T47D (cell line): ENCODE data around the gene WDR45B.

Source experiments
- DNase-seq, 2 experiments: peaks; one replicate each; pipeline versions ENCODE4 v3.0.0 to v3.0.0-alpha.2; 2011 to 2012; ENCODE audit warnings: low read depth in 1 of 2, low spot score in 1 of 2
- JUND ChIP-seq: IDR thresholded peaks from 2 replicates; pipeline ENCODE4 v1.6.1; 2012; ENCODE audit warnings: low read depth
- in situ Hi-C: cut with HindIII; loops from 2 replicates; pipeline ENCODE4 v1.10.0; 2016; ENCODE audit warnings: low sequenced_read_pairs, low pct_unique_long_range_greater_than_20kb

WDR45B gene

GRCh38 chr17:82670661-82671450 lies 22.6 kb upstream of the WDR45B start:
- in situ Hi-C loops, result no loop called here
- DNase-seq, result no peak
- no peak for TF ChIP-seq JUND

DNA sequence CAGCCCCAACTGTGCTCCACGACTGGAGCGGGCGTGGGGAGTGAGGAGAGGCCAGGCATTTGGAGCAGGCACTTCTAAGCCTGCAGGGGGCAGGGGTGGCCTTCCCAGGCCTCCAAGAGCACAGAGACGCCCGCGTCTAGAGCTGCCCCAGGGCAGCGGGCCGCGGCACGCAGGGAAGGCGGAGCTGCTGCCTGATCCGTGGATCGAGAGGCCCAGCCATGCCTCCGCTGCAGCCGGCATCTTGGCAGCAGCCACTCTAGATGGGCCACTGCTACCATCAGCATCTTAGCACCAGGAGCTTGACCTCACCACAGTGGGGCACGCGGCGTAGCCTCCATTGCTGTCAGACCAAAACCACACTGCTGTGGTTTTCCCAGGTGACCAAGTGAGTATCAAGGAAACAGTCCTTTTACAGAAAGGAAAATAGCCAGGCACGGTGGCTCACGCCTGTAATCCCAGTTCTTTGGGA lies 20.4 kb upstream of the WDR45B start:
- no peak for TF ChIP-seq JUND
- in situ Hi-C loops, result no loop called here
- DNase-seq, result peak in 1 of 2 experiments; percentile 67

- TF ChIP-seq JUND, result no peak
- in situ Hi-C loops, result no loop called here
- no peak for DNase-seq
These were observed 19.9 kb upstream of the WDR45B start for GRCh38 chr17:82668024-82668630.

- no peak for DNase-seq
- no peak for TF ChIP-seq JUND
- in situ Hi-C loops, result no loop called here
These were observed 19.4 kb upstream of the WDR45B start for GRCh38 chr17:82667668-82668000.

GRCh38 chr17:82666931-82667667 lies 18.9 kb upstream of the WDR45B start:
- DNase-seq, result no peak
- in situ Hi-C loops, result no loop called here
- no peak for TF ChIP-seq JUND

DNA sequence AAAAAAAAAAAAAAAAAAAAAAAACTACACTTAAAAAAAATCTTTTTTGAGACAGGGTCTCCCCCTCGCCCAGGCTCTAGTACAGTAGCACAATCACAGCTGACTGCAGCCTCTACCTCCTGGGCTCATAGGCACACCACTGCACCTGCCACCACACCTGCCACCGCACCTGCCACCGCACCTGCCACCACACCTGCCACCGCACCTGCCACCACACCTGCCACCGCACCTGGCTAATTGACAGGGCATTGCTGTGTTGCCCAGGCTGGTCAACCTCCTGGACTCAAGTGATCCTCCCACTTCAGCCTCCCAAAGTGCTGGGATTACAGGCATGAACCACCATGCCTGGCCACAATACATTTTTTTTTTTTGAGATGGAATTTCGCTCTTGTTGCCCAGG lies 17.6 kb upstream of the WDR45B start:
- in situ Hi-C loops, result no loop called here
- TF ChIP-seq JUND, result no peak
- no peak for DNase-seq

DNA sequence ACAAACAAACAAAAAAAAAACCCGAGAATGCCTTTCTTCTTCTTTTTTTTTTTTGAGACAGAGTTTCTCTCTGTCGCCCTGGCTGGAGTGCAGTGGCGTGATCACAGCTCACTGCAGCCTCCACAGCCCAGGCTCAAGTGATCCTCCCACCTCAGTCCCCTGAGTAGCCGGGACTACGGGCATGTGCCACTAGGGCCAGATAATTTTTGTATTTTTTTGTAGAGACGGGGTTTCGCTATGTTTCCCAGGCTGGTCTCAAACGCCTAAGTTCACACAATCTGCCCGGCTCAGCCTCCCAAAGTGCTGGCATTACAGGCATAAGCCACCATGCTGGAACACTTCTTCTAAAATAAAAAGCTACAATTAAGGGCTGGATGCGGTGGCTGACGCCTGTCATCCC lies 17.0 kb upstream of the WDR45B start:
- no peak for DNase-seq
- in situ Hi-C loops, result no loop called here
- no peak for TF ChIP-seq JUND

DNA sequence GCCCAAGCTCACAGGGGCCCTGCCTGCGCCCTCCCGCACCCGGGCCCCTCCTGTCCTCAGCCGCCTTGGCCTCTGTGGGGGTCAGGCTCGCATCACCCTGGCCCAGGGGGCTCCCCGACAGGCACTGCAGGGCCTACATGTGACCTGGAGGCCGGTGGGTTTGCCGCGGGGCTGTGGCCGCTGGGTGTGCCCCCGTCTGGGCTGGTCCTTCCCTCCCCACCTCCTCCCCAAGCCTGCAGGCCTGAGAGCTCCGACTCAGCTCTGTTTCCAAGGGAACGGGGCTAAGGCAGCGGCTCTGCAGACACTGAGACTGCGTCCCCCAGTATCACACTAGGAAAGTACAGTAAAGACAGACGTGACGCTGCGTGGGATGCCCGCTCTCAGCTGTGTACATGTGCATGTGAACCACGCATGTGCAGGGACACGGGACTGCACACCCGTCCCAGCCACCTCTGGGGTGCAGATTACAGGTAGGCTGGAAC lies 16.5 kb upstream of the WDR45B start:
- in situ Hi-C loops, result no loop called here
- no peak for TF ChIP-seq JUND
- DNase-seq, result no peak

- in situ Hi-C loops, result no loop called here
- no peak for TF ChIP-seq JUND
- DNase-seq, result no peak
These were observed 16.0 kb upstream of the WDR45B start for GRCh38 chr17:82664276-82664575.

DNA sequence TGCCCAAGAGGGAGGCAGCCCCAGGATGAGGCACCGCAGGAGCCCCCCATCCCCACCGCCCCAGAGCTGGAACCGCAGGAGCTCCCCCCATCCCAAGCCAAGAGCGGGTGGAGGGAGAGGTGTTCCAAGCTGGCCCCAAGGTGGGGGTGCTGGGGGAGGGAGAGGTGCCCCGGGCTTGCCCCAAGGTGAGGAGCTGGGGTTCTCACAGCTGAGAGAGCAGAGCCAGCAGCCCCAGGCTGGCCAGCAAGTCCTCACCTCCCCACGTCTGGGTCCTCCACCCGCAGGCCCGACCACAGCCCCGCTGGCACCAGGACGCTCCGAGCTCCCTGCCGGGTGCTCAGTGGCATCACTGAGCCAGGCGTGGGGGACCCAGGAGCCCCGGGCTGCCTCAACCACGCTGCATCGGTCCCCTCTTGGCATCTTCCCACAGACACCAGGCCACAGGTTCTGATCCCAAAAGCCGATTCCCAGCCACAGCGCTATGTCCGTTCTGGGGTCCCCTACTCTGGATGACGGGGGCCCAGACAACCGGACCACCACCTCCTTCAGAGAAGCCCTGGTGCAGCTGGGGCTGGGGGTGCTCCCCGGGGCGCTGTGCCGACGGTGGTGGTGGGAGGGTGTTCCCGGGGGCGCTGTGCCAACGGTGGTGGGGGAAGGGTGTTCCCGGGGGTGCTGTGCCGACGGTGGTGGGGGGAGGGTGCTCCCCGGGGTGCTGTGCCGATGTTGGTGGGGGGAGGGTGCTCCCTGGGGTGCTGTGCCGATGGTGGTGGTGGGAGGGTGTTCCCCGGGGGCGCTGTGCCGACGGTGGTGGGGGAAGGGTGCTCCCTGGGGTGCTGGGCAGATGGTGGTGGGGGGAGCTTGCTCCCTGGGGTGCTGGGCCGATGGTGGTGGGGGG lies 15.4 kb upstream of the WDR45B start:
- DNase-seq, result no peak
- in situ Hi-C loops, result no loop called here
- no peak for TF ChIP-seq JUND

DNA sequence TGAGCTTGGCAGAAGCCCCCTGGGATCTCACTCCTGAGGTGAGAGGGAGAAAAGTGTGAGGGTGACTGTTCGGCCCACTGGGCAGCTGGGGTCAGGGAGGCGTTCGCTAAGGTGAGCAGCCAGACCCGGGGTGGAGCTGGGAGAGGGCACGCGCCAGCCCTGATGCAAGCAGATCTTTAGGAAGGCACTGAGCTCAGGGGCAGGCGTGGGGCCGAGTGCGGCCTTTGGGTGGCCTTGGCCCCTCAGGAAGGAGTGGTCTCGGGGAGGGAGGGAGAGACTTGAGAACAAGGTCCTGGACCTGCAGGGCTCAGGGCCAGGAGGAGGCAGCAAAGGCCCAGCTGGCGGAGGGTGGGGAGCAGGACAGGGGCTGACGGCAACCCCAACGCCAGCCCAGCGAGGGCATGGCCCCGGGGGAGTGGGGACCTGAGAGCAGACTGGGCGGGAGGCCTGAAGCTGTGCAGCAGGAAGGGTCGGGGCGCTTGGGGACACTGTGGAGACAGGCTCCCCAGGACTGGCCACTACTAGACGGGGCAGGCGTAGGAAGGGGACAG lies 14.5 kb upstream of the WDR45B start:
- in situ Hi-C loops, result no loop called here
- DNase-seq, result no peak
- TF ChIP-seq JUND, result no peak
